Uterus (tissue), 4 donors: ENCODE measurements around the gene PBX1. TPM values are rescaled to one million over a fixed set of nuclear protein-coding genes. Genes with fewer than 3 reads are reported as not detected.

ENCODE experiments used
- DNase-seq, 2 donors: peaks; one replicate each; pipeline ENCODE4 v3.0.0-alpha.2; 2019 to 2020
- H3K27ac ChIP-seq, 2 donors: fragments of 200-600 bp; sonication (generic); 1 replicate in 1 of 2; 2 replicates in 1 of 2; pipeline ENCODE4 v1.5.1; 2016 to 2018
- H3K27me3 ChIP-seq, 2 donors: fragments of 200-600 bp; sonication (generic); one replicate each; pipeline ENCODE4 v1.5.1; 2018 to 2019; ENCODE audit warnings: control low read depth in 1 of 2
- H3K36me3 ChIP-seq, 2 donors: fragments of 200-600 bp; sonication (generic); one replicate each; pipeline ENCODE4 v1.5.1; 2019; ENCODE audit warnings: control low read depth in 1 of 2
- H3K4me1 ChIP-seq, 2 donors: fragments of 200-600 bp; sonication (generic); one replicate each; pipeline ENCODE4 v1.5.1; 2018 to 2019; ENCODE audit warnings: control low read depth in 1 of 2
- H3K4me3 ChIP-seq, 2 donors: fragments of 200-600 bp; sonication (generic); 1 replicate in 1 of 2; 2 replicates in 1 of 2; pipeline ENCODE4 v1.5.1; 2018 to 2019; ENCODE audit warnings: mild to moderate bottlenecking in 1 of 2
- H3K9me3 ChIP-seq, 2 donors: fragments of 200-600 bp; sonication (generic); one replicate each; pipeline ENCODE4 v1.5.1; 2019; ENCODE audit warnings: control low read depth in 1 of 2
- POLR2A ChIP-seq, 2 donors: fragments of 450-650 bp; IDR thresholded peaks; one replicate each; pipeline ENCODE4 v1.6.1; 2016; ENCODE audit warnings: antibody characterized with exemption in 2 of 2, mild to moderate bottlenecking in 1 of 2, moderate library complexity in 1 of 2
- intact Hi-C: fragments of 100-400 bp; cut with DNase I; formaldehyde crosslinking; loops from one replicate; pipeline ENCODE4 v1.15.1; 2023; ENCODE audit warnings: low total_unique reads
- total RNA-seq, 4 donors: library from RNA; depleted of rRNA in 3 of 4; stranded (reverse); fragments of >200 nt in 3 of 4; gene quantifications; one replicate each; pipeline versions ENCODE4 v1.1.0 to v1.2.4, GENCODE V29; 2014 to 2023
- TF ChIP-seq, protein P1 (sequence below), 4 experiments: fragments of 200-600 bp in 2 of 4; fragments of 450-650 bp in 2 of 4; sonication (generic) in 2 of 4; IDR thresholded peaks; one replicate each; pipeline ENCODE4 v1.5.1; 2016 to 2019; ENCODE audit warnings: antibody characterized with exemption in 4 of 4, mild to moderate bottlenecking in 2 of 4, moderate library complexity in 1 of 4
- donor health status: DM: yes; HTN: yes; CAD: no.

Gene PBX1
- total RNA-seq, 4 donors from 2014 or later, result 122 to 831 (median 207) TPM

DNA sequence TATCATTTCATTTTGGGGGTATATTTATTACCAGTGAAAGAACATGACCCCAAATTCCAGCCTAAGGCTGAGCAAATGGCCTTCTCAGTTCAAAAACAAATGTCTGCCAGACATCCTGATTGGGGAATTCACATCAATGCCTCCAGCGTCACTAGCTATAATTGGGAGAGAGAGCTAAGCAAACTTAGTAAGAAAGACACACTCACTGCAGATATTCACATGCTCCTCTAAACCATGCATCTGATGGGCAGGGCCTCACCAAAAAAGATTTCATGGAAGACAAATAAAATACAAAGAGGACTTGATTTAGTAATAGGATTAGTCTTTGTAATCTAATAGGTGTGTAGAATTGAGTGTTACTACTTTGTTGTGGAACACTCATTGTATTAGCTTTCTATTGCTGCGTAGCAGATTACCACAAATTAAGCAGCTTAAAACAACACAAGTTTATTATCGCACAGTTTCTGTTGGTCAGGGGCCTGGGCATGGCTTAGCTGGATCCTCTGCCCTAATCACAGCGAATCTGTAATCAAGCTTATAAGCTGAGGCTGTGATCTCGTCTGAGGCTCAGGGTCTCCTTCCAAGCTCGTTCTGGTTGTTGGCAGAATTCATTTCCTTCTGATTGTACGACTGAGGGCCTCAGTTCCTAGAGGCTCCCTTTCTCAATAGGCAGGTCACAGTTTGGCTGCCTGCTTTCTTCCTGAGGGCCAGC lies 243.0 kb downstream of the PBX1 start:
- no peak for DNase-seq
- H3K9me3 ChIP-seq, result no peaks in the 10 kb centered on the region
- no peaks in the 10 kb centered on the region for H3K27me3 ChIP-seq
- no peak for TF ChIP-seq POLR2A (IDR thresholded peaks at IDR 0.05)
- TF ChIP-seq, protein P1, sequence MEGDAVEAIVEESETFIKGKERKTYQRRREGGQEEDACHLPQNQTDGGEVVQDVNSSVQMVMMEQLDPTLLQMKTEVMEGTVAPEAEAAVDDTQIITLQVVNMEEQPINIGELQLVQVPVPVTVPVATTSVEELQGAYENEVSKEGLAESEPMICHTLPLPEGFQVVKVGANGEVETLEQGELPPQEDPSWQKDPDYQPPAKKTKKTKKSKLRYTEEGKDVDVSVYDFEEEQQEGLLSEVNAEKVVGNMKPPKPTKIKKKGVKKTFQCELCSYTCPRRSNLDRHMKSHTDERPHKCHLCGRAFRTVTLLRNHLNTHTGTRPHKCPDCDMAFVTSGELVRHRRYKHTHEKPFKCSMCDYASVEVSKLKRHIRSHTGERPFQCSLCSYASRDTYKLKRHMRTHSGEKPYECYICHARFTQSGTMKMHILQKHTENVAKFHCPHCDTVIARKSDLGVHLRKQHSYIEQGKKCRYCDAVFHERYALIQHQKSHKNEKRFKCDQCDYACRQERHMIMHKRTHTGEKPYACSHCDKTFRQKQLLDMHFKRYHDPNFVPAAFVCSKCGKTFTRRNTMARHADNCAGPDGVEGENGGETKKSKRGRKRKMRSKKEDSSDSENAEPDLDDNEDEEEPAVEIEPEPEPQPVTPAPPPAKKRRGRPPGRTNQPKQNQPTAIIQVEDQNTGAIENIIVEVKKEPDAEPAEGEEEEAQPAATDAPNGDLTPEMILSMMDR (IDR thresholded peaks at IDR 0.05), result no peak
- intact Hi-C loops, result no loop called here
- no peak overlapping the region for H3K4me3 ChIP-seq
- no peaks in the 10 kb centered on the region for H3K36me3 ChIP-seq
- H3K4me1 ChIP-seq, result peaks cover 0 to 2% of the 10 kb centered on the region in 2 donors
- H3K27ac ChIP-seq, result peak overlapping the region; percentile 43 to 63

DNA sequence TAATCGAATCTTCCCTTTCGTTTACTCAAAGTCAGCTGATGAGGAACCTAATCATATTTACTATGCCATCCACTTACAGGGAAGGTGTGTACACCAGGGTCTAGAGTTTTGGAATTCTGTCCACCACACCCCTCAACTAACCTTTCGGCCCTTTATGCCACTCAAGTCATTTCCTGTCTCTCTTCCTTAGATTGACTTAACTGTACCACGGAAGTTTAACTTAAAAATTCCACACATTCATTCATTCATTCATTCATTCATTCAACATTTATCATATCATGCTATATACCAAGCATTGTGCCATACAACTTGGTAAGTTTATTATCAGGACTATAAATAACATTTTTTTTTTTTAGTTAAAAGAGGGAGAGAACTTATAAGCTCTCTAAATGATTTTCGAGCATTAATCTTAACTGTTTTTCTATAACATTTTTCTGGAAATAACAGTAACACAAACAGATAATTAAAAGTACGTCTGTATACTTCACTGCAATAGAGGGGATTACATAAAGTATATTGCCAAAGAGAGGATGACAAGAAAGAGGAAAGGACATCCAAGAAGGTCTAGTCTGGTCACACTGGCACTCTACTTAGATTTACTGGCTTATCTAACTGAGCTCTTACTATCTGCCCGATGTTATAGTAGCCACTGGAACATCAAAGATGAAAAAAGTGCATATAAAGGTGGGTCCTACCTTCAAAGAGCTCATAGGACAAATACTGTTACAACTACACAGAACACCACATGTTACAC lies 243.7 kb downstream of the PBX1 start:
- intact Hi-C loops, result no loop called here
- no peak for DNase-seq
- Histone ChIP-seq H3K4me3 (no peak overlapping the region), H3K4me1 (no peaks in the 10 kb centered on the region), H3K9me3 (no peaks in the 10 kb centered on the region), H3K27ac (peak overlapping the region; percentile 43 to 63), H3K36me3 (no peaks in the 10 kb centered on the region), H3K27me3 (no peaks in the 10 kb centered on the region)
- TF ChIP-seq, protein P1 (IDR thresholded peaks at IDR 0.05), result no peak

DNA sequence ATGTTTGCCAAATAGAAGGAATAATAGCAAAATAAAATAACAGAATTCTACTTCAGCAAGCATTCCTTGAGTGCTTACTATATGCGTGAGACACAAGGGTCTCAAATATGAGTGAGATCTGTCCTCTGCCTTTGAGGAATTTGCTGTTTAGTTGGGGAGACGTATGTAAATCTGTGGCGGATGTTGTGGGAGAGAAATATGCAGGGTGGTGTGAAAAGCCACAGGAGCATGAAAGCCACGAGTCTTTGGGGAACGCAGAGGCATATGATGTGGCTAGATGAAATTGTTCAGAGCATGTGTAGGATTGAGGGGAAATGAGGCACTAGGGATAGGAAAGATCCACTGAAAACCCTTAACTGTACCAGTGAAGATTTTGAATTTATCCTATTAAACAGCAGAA lies 244.4 kb downstream of the PBX1 start:
- peak overlapping the region; percentile 18 to 40 for H3K27ac ChIP-seq
- DNase-seq, result no peak

DNA sequence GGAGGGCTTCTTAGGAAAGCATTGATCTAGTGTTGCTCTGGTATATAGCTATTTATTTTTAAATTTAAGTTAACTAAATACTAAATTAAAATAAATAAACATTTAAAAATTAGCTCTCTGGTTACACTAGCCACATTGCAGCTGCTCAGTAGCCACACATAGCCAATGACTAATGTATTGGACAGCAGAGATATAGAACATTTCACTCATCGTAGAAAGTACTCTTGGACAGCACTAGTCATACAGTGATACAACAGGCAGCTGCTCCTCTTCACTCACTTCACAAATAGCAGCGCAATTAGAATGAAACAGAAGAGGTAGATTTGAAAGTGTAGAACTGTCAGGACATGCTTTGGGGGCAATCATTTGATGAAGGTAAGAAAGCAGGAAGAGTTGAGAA lies 245.4 kb downstream of the PBX1 start:
- Histone ChIP-seq H3K27me3 (no peaks in the 10 kb centered on the region), H3K27ac (peak overlapping the region; percentile 4 to 40), H3K9me3 (no peaks in the 10 kb centered on the region), H3K36me3 (no peaks in the 10 kb centered on the region), H3K4me1 (no peaks in the 10 kb centered on the region), H3K4me3 (no peak overlapping the region)
- DNase-seq, result no peak
- intact Hi-C loops, result no loop called here
- TF ChIP-seq POLR2A (IDR thresholded peaks at IDR 0.05), result no peak
- TF ChIP-seq, protein P1 (IDR thresholded peaks at IDR 0.05), result no peak

More for the DNA sequence above, 244.4 kb downstream of the PBX1 start:
- no peaks in the 10 kb centered on the region for H3K27me3 ChIP-seq
- no peak overlapping the region for H3K4me3 ChIP-seq
- H3K4me1 ChIP-seq, result no peaks in the 10 kb centered on the region
- intact Hi-C loops, result no loop called here
- H3K9me3 ChIP-seq, result no peaks in the 10 kb centered on the region
- no peaks in the 10 kb centered on the region for H3K36me3 ChIP-seq
- TF ChIP-seq, protein P1 (IDR thresholded peaks at IDR 0.05), result no peak
- no peak for TF ChIP-seq POLR2A (IDR thresholded peaks at IDR 0.05)

DNA sequence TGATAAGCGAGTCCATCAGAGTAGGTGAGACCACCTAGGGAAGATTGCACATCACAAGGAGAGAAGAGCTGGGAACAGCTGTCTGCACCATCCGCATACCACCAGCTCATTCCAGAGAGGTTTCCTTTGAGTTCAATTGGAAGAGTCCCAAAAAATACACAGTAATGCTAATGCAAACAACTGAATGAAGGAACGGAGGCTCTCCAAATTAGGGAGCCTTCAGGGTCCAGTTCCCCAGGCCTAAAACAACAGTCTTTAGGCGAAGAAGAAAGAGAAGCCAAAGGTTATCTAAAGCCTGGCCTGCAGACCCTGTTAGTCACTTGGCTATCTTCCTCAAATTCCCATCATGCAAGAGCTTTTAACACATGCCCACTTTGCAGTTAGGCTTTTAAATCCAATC lies 246.4 kb downstream of the PBX1 start:
- Histone ChIP-seq H3K27ac (peak overlapping the region in 1 of 2 donors; percentile 24), H3K36me3 (no peaks in the 10 kb centered on the region), H3K27me3 (no peaks in the 10 kb centered on the region), H3K9me3 (no peaks in the 10 kb centered on the region), H3K4me3 (no peak overlapping the region), H3K4me1 (no peaks in the 10 kb centered on the region)
- no peak for DNase-seq
- intact Hi-C loops, result no loop called here
- no peak for TF ChIP-seq POLR2A (IDR thresholded peaks at IDR 0.05)
- TF ChIP-seq, protein P1 (IDR thresholded peaks at IDR 0.05), result no peak
